Mesendoderm (in vitro differentiated cells): ENCODE results near the gene TCHHL1.
A peak's percentile ranks its signal among the peaks of the same experiment; 100 is the strongest.

Experiments
- DNase-seq: peaks from one replicate; pipeline ENCODE4 v3.0.0; 2013
- H2AK5ac ChIP-seq: 2 replicates; pipeline ENCODE4 v1.6.1; 2013; ENCODE audit warnings: low read length, inconsistent platforms
- H2BK120ac ChIP-seq: 2 replicates; pipeline ENCODE4 v1.6.1; 2013; ENCODE audit warnings: low read depth, mild to moderate bottlenecking, low read length, moderate library complexity, mixed read lengths
- H2BK15ac ChIP-seq: replicated peaks from 2 replicates; pipeline ENCODE4 v1.6.1; 2013; ENCODE audit warnings: low read depth, mild to moderate bottlenecking, moderate library complexity
- H2BK5ac ChIP-seq: 2 replicates; pipeline ENCODE4 v1.6.1; 2013; ENCODE audit warnings: low read length, inconsistent platforms
- H3K18ac ChIP-seq: 2 replicates; pipeline ENCODE4 v1.6.1; 2013; ENCODE audit warnings: mild to moderate bottlenecking, low read length, mixed read lengths
- H3K23ac ChIP-seq: one replicate; pipeline ENCODE4 v1.6.1; 2013; ENCODE audit warnings: low read length
- H3K27ac ChIP-seq: 2 replicates; pipeline ENCODE4 v1.5.1; 2013; ENCODE audit warnings: low read depth, mild to moderate bottlenecking, inconsistent platforms, low read length, moderate library complexity
- H3K27me3 ChIP-seq: 2 replicates; pipeline ENCODE4 v1.6.1; 2013; ENCODE audit warnings: low read length, control low read depth, mild to moderate bottlenecking, inconsistent platforms; ENCODE audit not compliant: insufficient read depth, poor library complexity
- H3K36me3 ChIP-seq: 2 replicates; pipeline ENCODE4 v1.6.1; 2013; ENCODE audit warnings: low read length, inconsistent platforms; ENCODE audit not compliant: control insufficient read depth, insufficient read depth
- H3K4ac ChIP-seq: one replicate; pipeline ENCODE4 v1.6.1; 2013; ENCODE audit warnings: low read depth, mild to moderate bottlenecking, low read length, moderate library complexity
- H3K4me1 ChIP-seq: 2 replicates; pipeline ENCODE4 v1.6.1; 2013; ENCODE audit warnings: low read depth, low read length, inconsistent platforms; ENCODE audit not compliant: control insufficient read depth
- H3K4me2 ChIP-seq: 2 replicates; pipeline ENCODE4 v1.6.1; 2013; ENCODE audit warnings: low read length
- H3K4me3 ChIP-seq: 2 replicates; pipeline ENCODE4 v1.5.1; 2013; ENCODE audit warnings: mild to moderate bottlenecking, low read length
- H3K56ac ChIP-seq: one replicate; pipeline ENCODE4 v1.6.1; 2013; ENCODE audit warnings: low read length
- H3K79me1 ChIP-seq: 2 replicates; pipeline ENCODE4 v1.6.1; 2013; ENCODE audit warnings: low read length, inconsistent platforms
- H3K79me2 ChIP-seq: 2 replicates; pipeline ENCODE4 v1.6.1; 2013; ENCODE audit warnings: mild to moderate bottlenecking, low read length; ENCODE audit not compliant: control insufficient read depth, insufficient read depth
- H3K9ac ChIP-seq: 2 replicates; pipeline ENCODE4 v1.6.1; 2013; ENCODE audit warnings: low read length, inconsistent platforms
- H4K5ac ChIP-seq: one replicate; pipeline ENCODE4 v1.6.1; 2013; ENCODE audit warnings: low read length
- H4K8ac ChIP-seq: one replicate; pipeline ENCODE4 v1.6.1; 2013; ENCODE audit warnings: low read depth, mild to moderate bottlenecking, control low read depth, low read length, moderate library complexity
- WGBS: extraction: QIAGEN DNeasy Blood & Tissue Kit; methylation state at CpG from one replicate; pipeline ENCODE4 v1.1.7; 2013; ENCODE audit warnings: low lambda C conversion rate, missing lambda C conversion rate; ENCODE audit not compliant: insufficient coverage; ENCODE audit errors: extremely low coverage; 5-methylcytosine and 5-hydroxymethylcytosine counted together

The TCHHL1 gene

GRCh38 chr1:152061952-152062351, 26.9 kb downstream of the TCHHL1 start:
- Histone ChIP-seq H3K27me3 (no peaks in the 10 kb centered on the region), H2BK15ac (no peak overlapping the region), H3K9ac (no peak overlapping the region), H3K18ac (no peak overlapping the region), H4K5ac (no peak overlapping the region), H3K4me1 (no peaks in the 10 kb centered on the region), H3K4me2 (no peak overlapping the region), H3K56ac (no peak overlapping the region), H2AK5ac (no peak overlapping the region), H2BK120ac (no peak overlapping the region), H4K8ac (no peak overlapping the region), H3K4me3 (no peak overlapping the region), H3K23ac (no peak overlapping the region), H3K4ac (no peak overlapping the region), H3K27ac (no peak overlapping the region), H2BK5ac (no peak overlapping the region), H3K79me1 (no peaks in the 10 kb centered on the region), H3K36me3 (no peaks in the 10 kb centered on the region), H3K79me2 (no peaks in the 10 kb centered on the region)
- no peak for DNase-seq

GRCh38 chr1:152053375-152053774, 35.5 kb downstream of the TCHHL1 start:
- Histone ChIP-seq H4K5ac (no peak overlapping the region), H3K4me3 (no peak overlapping the region), H3K18ac (no peak overlapping the region), H3K36me3 (no peaks in the 10 kb centered on the region), H3K27me3 (no peaks in the 10 kb centered on the region), H3K4ac (no peak overlapping the region), H3K23ac (no peak overlapping the region), H3K79me2 (no peaks in the 10 kb centered on the region), H4K8ac (no peak overlapping the region), H3K4me2 (no peak overlapping the region), H3K9ac (no peak overlapping the region), H2BK120ac (no peak overlapping the region), H2BK5ac (no peak overlapping the region), H2AK5ac (no peak overlapping the region), H3K79me1 (no peaks in the 10 kb centered on the region), H3K4me1 (peaks cover under 1% of the 10 kb centered on the region), H3K27ac (no peak overlapping the region), H2BK15ac (no peak overlapping the region), H3K56ac (no peak overlapping the region)
- no CpG with 5 or more reads among the region's 13 CpGs for WGBS
- no peak for DNase-seq

GRCh38 chr1:152052606-152053005, 36.3 kb downstream of the TCHHL1 start:
- Histone ChIP-seq H3K4ac (no peak overlapping the region), H3K4me3 (no peak overlapping the region), H3K23ac (no peak overlapping the region), H3K79me1 (no peaks in the 10 kb centered on the region), H3K4me2 (no peak overlapping the region), H3K27me3 (no peaks in the 10 kb centered on the region), H2BK120ac (no peak overlapping the region), H2BK15ac (no peak overlapping the region), H2BK5ac (no peak overlapping the region), H4K8ac (no peak overlapping the region), H3K18ac (no peak overlapping the region), H3K4me1 (peaks cover 2% of the 10 kb centered on the region), H4K5ac (no peak overlapping the region), H3K79me2 (no peaks in the 10 kb centered on the region), H2AK5ac (no peak overlapping the region), H3K56ac (no peak overlapping the region), H3K9ac (no peak overlapping the region), H3K36me3 (no peaks in the 10 kb centered on the region), H3K27ac (no peak overlapping the region)
- no CpG with 5 or more reads among the region's 11 CpGs for WGBS
- DNase-seq, result peak; percentile 88

GRCh38 chr1:152050886-152051675, 37.8 kb downstream of the TCHHL1 start:
- Histone ChIP-seq H3K18ac (no peak overlapping the region), H3K4ac (no peak overlapping the region), H3K27me3 (no peaks in the 10 kb centered on the region), H2AK5ac (no peak overlapping the region), H3K56ac (no peak overlapping the region), H2BK5ac (no peak overlapping the region), H3K79me2 (no peaks in the 10 kb centered on the region), H2BK15ac (no peak overlapping the region), H3K9ac (no peak overlapping the region), H3K4me3 (no peak overlapping the region), H3K36me3 (no peaks in the 10 kb centered on the region), H3K79me1 (no peaks in the 10 kb centered on the region), H4K8ac (no peak overlapping the region), H3K4me2 (no peak overlapping the region), H3K23ac (no peak overlapping the region), H3K4me1 (peaks cover 2% of the 10 kb centered on the region), H4K5ac (no peak overlapping the region), H3K27ac (no peak overlapping the region), H2BK120ac (no peak overlapping the region)
- DNase-seq, result no peak
- no CpG with 5 or more reads among the region's 6 CpGs for WGBS

- no peak overlapping the region for H2AK5ac ChIP-seq
- H3K27ac ChIP-seq, result no peak overlapping the region
- no peak overlapping the region for H3K4ac ChIP-seq
- no peak for DNase-seq
- H3K36me3 ChIP-seq, result no peaks in the 10 kb centered on the region
- H3K79me1 ChIP-seq, result no peaks in the 10 kb centered on the region
- H3K18ac ChIP-seq, result no peak overlapping the region
- H3K4me1 ChIP-seq, result peaks cover 2% of the 10 kb centered on the region
- no peak overlapping the region for H3K4me2 ChIP-seq
- no peak overlapping the region for H3K56ac ChIP-seq
- no peak overlapping the region for H3K9ac ChIP-seq
- H4K5ac ChIP-seq, result no peak overlapping the region
- no peaks in the 10 kb centered on the region for H3K79me2 ChIP-seq
- H3K23ac ChIP-seq, result no peak overlapping the region
- WGBS, result no CpG with 5 or more reads among the region's 8 CpGs
- no peak overlapping the region for H4K8ac ChIP-seq
- no peak overlapping the region for H2BK120ac ChIP-seq
- H3K27me3 ChIP-seq, result no peaks in the 10 kb centered on the region
- H2BK15ac ChIP-seq, result no peak overlapping the region
- H3K4me3 ChIP-seq, result no peak overlapping the region
- H2BK5ac ChIP-seq, result no peak overlapping the region
Measured at GRCh38 chr1:152049291-152050083, 39.4 kb downstream of the TCHHL1 start.
